HEK293 (cell line): ENCODE measurements around the gene POFUT2.

Experiments
- CTCF ChIA-PET: fragments of 350-600 bp; formaldehyde crosslinking; extraction: SDS; loops from one replicate; lab custom pipeline; 2021; ENCODE audit warnings: antibody characterized with exemption; lab: Yijun Ruan, JAX
- POLR2A ChIA-PET: fragments of 300-600 bp; formaldehyde crosslinking; extraction: SDS; loops from one replicate; lab custom pipeline; 2020; ENCODE audit warnings: antibody characterized with exemption, inconsistent platforms; lab: Yijun Ruan, JAX
- H3K27ac ChIP-seq: fragments of 200-500 bp; sonication (Bioruptor generic); 2 replicates; pipeline ENCODE4 v1.5.1; 2014; ENCODE audit warnings: low read depth, low read length, control low read depth, inconsistent platforms; ENCODE audit errors: extremely low read depth
- H3K36me3 ChIP-seq, 2 experiments: fragments of 200-500 bp in 1 of 2; sonication (Bioruptor generic) in 1 of 2; 1 replicate in 1 of 2; 2 replicates in 1 of 2; pipeline ENCODE4 v1.5.1; 2014 to 2017; ENCODE audit warnings: inconsistent platforms in 2 of 2, low read length in 2 of 2; ENCODE audit not compliant: control insufficient read depth in 2 of 2, insufficient read depth in 1 of 2
- H3K4me1 ChIP-seq: fragments of 200-500 bp; sonication (Bioruptor generic); 2 replicates; pipeline ENCODE4 v1.5.1; 2014; ENCODE audit warnings: mild to moderate bottlenecking, low read length, inconsistent platforms; ENCODE audit not compliant: control insufficient read depth, insufficient read depth
- H3K4me3 ChIP-seq: 2 replicates; pipeline ENCODE4 v1.5.1; 2011; ENCODE audit warnings: low read depth, mild to moderate bottlenecking, control low read depth, low read length, moderate library complexity
- H3K9me3 ChIP-seq: fragments of 200-500 bp; sonication (Bioruptor generic); 2 replicates; pipeline ENCODE4 v1.5.1; 2014; ENCODE audit warnings: low read depth, low read length, inconsistent platforms; ENCODE audit not compliant: control insufficient read depth, insufficient read depth
- EGR2 ChIP-seq: fragments of 450-650 bp; formaldehyde crosslinking; IDR thresholded peaks from 2 replicates; pipeline ENCODE4 v1.5.1; 2016; ENCODE audit warnings: low read depth, missing biosample characterization, missing genetic modification characterization
- FEZF1 ChIP-seq: fragments of 450-650 bp; formaldehyde crosslinking; IDR thresholded peaks from 2 replicates; pipeline ENCODE4 v1.5.1; 2016; ENCODE audit warnings: missing biosample characterization, missing genetic modification characterization
- GLIS1 ChIP-seq: fragments of 450-650 bp; formaldehyde crosslinking; IDR thresholded peaks from 2 replicates; pipeline ENCODE4 v1.5.1; 2016; ENCODE audit warnings: missing biosample characterization, missing genetic modification characterization
- INSM2 ChIP-seq: fragments of 450-650 bp; formaldehyde crosslinking; IDR thresholded peaks from 2 replicates; pipeline ENCODE4 v1.5.1; 2016; ENCODE audit warnings: missing biosample characterization, missing genetic modification characterization
- MYNN ChIP-seq: fragments of 450-650 bp; formaldehyde crosslinking; IDR thresholded peaks from 2 replicates; pipeline ENCODE4 v1.5.1; 2016; ENCODE audit warnings: missing biosample characterization, missing genetic modification characterization, borderline replicate concordance
- YY2 ChIP-seq: fragments of 450-650 bp; formaldehyde crosslinking; IDR thresholded peaks from 2 replicates; pipeline ENCODE4 v1.5.1; 2016; ENCODE audit warnings: missing biosample characterization, missing genetic modification characterization
- ZBTB21 ChIP-seq: fragments of 450-650 bp; formaldehyde crosslinking; IDR thresholded peaks from 2 replicates; pipeline ENCODE4 v1.5.1; 2017; ENCODE audit warnings: missing biosample characterization, missing genetic modification characterization
- ZFHX2 ChIP-seq: fragments of 450-650 bp; formaldehyde crosslinking; conservative IDR thresholded peaks from 2 replicates; pipeline ENCODE4 v1.5.1; 2016; ENCODE audit warnings: missing biosample characterization, missing genetic modification characterization
- ZIC2 ChIP-seq: fragments of 450-650 bp; formaldehyde crosslinking; IDR thresholded peaks from 2 replicates; pipeline ENCODE4 v1.5.1; 2016; ENCODE audit warnings: missing biosample characterization, missing genetic modification characterization
- ZNF140 ChIP-seq: fragments of 450-650 bp; formaldehyde crosslinking; IDR thresholded peaks from 2 replicates; pipeline ENCODE4 v1.5.1; 2016; ENCODE audit warnings: missing biosample characterization, missing genetic modification characterization
- ZNF16 ChIP-seq: fragments of 450-650 bp; formaldehyde crosslinking; IDR thresholded peaks from 2 replicates; pipeline ENCODE4 v1.5.1; 2016; ENCODE audit warnings: low read depth, missing biosample characterization, missing genetic modification characterization
- ZNF202 ChIP-seq: fragments of 450-650 bp; formaldehyde crosslinking; IDR thresholded peaks from 2 replicates; pipeline ENCODE4 v1.5.1; 2016; ENCODE audit warnings: missing biosample characterization, missing genetic modification characterization, borderline replicate concordance
- ZNF211 ChIP-seq: fragments of 450-650 bp; formaldehyde crosslinking; IDR thresholded peaks from 2 replicates; pipeline ENCODE4 v1.5.1; 2016; ENCODE audit warnings: low read depth, missing biosample characterization, missing genetic modification characterization
- ZNF223 ChIP-seq: fragments of 450-650 bp; formaldehyde crosslinking; IDR thresholded peaks from 2 replicates; pipeline ENCODE4 v1.5.1; 2016; ENCODE audit warnings: missing biosample characterization, missing genetic modification characterization
- ZNF341 ChIP-seq: fragments of 450-650 bp; formaldehyde crosslinking; IDR thresholded peaks from 2 replicates; pipeline ENCODE4; 2016; ENCODE audit warnings: low read depth, missing biosample characterization, missing genetic modification characterization
- ZNF488 ChIP-seq: fragments of 450-650 bp; formaldehyde crosslinking; IDR thresholded peaks from 2 replicates; pipeline ENCODE4 v1.5.1; 2016; ENCODE audit warnings: missing biosample characterization, missing genetic modification characterization
- ZNF645 ChIP-seq: fragments of 450-650 bp; formaldehyde crosslinking; IDR thresholded peaks from 2 replicates; pipeline ENCODE4; 2016; ENCODE audit warnings: missing biosample characterization, missing genetic modification characterization
- ZNF692 ChIP-seq: fragments of 450-650 bp; formaldehyde crosslinking; IDR thresholded peaks from 2 replicates; pipeline ENCODE4 v1.5.1; 2016; ENCODE audit warnings: missing biosample characterization, missing genetic modification characterization
- ZNF701 ChIP-seq: fragments of 450-650 bp; formaldehyde crosslinking; IDR thresholded peaks from 2 replicates; pipeline ENCODE4 v1.5.1; 2016; ENCODE audit warnings: missing biosample characterization, missing genetic modification characterization
- TF ChIP-seq, protein P1 (sequence below): fragments of 450-650 bp; formaldehyde crosslinking; IDR thresholded peaks from 2 replicates; pipeline ENCODE4 v1.5.1; 2017; ENCODE audit warnings: missing biosample characterization, missing genetic modification characterization
- TF ChIP-seq, protein P2 (sequence below): fragments of 450-650 bp; formaldehyde crosslinking; IDR thresholded peaks from 2 replicates; pipeline ENCODE4 v1.5.1; 2016; ENCODE audit warnings: missing biosample characterization, missing genetic modification characterization, borderline replicate concordance
- TF ChIP-seq, protein P3 (sequence below): fragments of 450-650 bp; formaldehyde crosslinking; IDR thresholded peaks from 2 replicates; pipeline ENCODE4 v1.5.1; 2016; ENCODE audit warnings: missing biosample characterization, missing genetic modification characterization

POFUT2 gene

DNA sequence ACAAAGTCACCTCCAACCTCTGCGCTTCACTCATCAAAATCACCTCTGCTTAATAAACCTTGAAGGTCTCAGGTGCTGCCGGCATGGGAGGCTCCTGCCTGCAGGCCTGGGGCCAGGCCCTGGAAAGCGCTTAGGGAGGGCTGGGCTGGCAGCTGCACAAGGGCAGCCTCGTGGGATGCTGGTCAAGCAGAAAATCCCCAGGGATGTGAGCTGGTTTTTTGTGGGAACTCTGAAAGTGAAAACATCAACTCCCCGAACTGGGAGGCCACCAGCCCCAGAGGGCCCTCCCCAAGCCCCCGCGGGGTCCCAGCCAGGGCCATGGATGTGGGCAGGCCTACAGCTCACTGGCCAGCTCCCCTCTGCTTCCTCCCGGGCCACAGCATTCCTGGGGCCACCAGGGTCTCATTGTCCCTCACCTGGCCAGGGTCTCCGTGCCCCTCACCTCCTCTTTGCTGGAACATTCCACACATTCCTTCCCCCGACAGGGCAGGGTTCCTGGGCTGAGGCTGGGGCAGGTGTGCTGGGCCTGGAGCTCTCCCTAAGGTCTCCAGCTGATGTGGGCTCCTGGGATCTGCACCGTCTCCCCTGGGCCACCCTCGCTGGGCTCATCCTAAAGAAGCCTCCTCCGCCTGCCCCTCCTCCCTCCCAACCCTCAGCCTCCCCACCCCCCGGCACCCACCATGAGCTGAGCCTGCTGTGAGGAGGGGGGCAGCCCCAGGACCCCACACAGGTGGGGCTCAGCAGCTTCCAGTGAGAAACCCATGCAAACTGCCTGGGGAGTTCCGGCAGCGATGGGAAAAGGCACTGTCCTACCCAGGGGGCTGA, 36.0 kb upstream of the POFUT2 start (continued):
- TF ChIP-seq, protein P1, sequence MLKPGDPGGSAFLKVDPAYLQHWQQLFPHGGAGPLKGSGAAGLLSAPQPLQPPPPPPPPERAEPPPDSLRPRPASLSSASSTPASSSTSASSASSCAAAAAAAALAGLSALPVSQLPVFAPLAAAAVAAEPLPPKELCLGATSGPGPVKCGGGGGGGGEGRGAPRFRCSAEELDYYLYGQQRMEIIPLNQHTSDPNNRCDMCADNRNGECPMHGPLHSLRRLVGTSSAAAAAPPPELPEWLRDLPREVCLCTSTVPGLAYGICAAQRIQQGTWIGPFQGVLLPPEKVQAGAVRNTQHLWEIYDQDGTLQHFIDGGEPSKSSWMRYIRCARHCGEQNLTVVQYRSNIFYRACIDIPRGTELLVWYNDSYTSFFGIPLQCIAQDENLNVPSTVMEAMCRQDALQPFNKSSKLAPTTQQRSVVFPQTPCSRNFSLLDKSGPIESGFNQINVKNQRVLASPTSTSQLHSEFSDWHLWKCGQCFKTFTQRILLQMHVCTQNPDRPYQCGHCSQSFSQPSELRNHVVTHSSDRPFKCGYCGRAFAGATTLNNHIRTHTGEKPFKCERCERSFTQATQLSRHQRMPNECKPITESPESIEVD (tag by site-specific recombination) = no peak
- TF ChIP-seq ZIC2 (tag by site-specific recombination) = no peak

- no peaks in the 10 kb centered on the region for H3K9me3 ChIP-seq
- ChIA-PET CTCF (interaction anchor here (1.3 to 1.9 kb wide), 3 partner anchors 9 to 182 kb away, joined by 3 to 11 read pairs (median 4); no protein-coding TSS in a partner anchor), POLR2A (interaction anchor here (1.1 kb wide), 2 partner anchors 14 to 30 kb away, joined by 3 read pairs; no protein-coding TSS in a partner anchor)
- H3K4me3 ChIP-seq = no peak overlapping the region
- H3K27ac ChIP-seq = no peak overlapping the region
- H3K36me3 ChIP-seq = no peaks in the 10 kb centered on the region
- H3K4me1 ChIP-seq = no peaks in the 10 kb centered on the region
- TF ChIP-seq, protein P2, sequence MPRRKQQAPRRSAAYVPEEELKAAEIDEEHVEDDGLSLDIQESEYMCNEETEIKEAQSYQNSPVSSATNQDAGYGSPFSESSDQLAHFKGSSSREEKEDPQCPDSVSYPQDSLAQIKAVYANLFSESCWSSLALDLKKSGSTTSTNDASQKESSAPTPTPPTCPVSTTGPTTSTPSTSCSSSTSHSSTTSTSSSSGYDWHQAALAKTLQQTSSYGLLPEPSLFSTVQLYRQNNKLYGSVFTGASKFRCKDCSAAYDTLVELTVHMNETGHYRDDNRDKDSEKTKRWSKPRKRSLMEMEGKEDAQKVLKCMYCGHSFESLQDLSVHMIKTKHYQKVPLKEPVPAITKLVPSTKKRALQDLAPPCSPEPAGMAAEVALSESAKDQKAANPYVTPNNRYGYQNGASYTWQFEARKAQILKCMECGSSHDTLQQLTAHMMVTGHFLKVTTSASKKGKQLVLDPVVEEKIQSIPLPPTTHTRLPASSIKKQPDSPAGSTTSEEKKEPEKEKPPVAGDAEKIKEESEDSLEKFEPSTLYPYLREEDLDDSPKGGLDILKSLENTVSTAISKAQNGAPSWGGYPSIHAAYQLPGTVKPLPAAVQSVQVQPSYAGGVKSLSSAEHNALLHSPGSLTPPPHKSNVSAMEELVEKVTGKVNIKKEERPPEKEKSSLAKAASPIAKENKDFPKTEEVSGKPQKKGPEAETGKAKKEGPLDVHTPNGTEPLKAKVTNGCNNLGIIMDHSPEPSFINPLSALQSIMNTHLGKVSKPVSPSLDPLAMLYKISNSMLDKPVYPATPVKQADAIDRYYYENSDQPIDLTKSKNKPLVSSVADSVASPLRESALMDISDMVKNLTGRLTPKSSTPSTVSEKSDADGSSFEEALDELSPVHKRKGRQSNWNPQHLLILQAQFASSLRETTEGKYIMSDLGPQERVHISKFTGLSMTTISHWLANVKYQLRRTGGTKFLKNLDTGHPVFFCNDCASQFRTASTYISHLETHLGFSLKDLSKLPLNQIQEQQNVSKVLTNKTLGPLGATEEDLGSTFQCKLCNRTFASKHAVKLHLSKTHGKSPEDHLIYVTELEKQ = no peak
- TF ChIP-seq GLIS1 = peak; percentile 20; the same call in 1 of the 2 replicates
- TF ChIP-seq EGR2 (tag by site-specific recombination) = peak; percentile 41
- no peak for TF ChIP-seq ZNF223 (tag by site-specific recombination)
- TF ChIP-seq YY2 (tag by site-specific recombination) = no peak
- no peak for TF ChIP-seq ZNF16 (tag by site-specific recombination)
- TF ChIP-seq ZBTB21 = no peak
- no peak for TF ChIP-seq ZNF211 (tag by site-specific recombination)
- no peak for TF ChIP-seq ZNF202
- no peak for TF ChIP-seq MYNN
- TF ChIP-seq INSM2 (tag by site-specific recombination) = no peak
- TF ChIP-seq ZIC2 (tag by site-specific recombination) = peak; percentile 22; the same call in 1 of the 2 replicates
- no peak for TF ChIP-seq FEZF1 (tag by site-specific recombination)
- TF ChIP-seq ZFHX2 = peak; percentile 37; the same call in 1 of the 2 replicates
- TF ChIP-seq ZNF701 (tag by site-specific recombination) = no peak
- no peak for TF ChIP-seq ZNF645 (tag by site-specific recombination)
- TF ChIP-seq ZNF488 (tag by site-specific recombination) = no peak
- no peak for TF ChIP-seq ZNF140 (tag by site-specific recombination)
- no peak for TF ChIP-seq ZNF341
- TF ChIP-seq ZNF692 = no peak
- TF ChIP-seq, protein P3, sequence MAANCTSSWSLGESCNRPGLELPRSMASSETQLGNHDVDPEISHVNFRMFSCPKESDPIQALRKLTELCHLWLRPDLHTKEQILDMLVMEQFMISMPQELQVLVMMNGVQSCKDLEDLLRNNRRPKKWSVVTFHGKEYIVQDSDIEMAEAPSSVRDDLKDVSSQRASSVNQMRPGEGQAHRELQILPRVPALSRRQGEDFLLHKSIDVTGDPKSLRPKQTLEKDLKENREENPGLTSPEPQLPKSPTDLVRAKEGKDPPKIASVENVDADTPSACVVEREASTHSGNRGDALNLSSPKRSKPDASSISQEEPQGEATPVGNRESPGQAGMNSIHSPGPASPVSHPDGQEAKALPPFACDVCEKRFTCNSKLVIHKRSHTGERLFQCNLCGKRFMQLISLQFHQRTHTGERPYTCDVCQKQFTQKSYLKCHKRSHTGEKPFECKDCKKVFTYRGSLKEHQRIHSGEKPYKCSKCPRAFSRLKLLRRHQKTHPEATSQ (tag by site-specific recombination) = no peak
Observed at GRCh38 chr21:45322960-45323461, 35.3 kb upstream of the POFUT2 start.
